MCF 10A (cell line): ENCODE results near the gene ECD. TPM values are rescaled to one million over a fixed set of nuclear protein-coding genes. Genes with fewer than 3 reads are reported as not detected.
A peak's percentile ranks its signal among the peaks of the same experiment; 100 is the strongest.

Source experiments
- Bru-seq: library from RNA; stranded (reverse); fragments of 400-500 nt; gene quantifications from one replicate; lab custom pipeline; 2021; lab: Mats Ljungman, UMichigan
- BruChase-seq, 2 experiments: library from RNA; stranded (reverse); fragments of 400-500 nt; gene quantifications; one replicate each; lab custom pipeline; 2021; lab: Mats Ljungman, UMichigan
- BruUV-seq: library from RNA; stranded (reverse); fragments of 400-500 nt; replicated peaks from 2 replicates; lab custom pipeline; 2021; lab: Mats Ljungman, UMichigan
- CTCF ChIA-PET: fragments of 300-600 bp; sonication (Branson Sonifier 250); formaldehyde crosslinking; extraction: SDS; loops from one replicate; lab custom pipeline; 2021; ENCODE audit warnings: antibody characterized with exemption, inconsistent platforms; lab: Yijun Ruan, JAX
- POLR2A ChIA-PET: fragments of 300-600, 350-650 bp; sonication (Branson Sonifier 250); formaldehyde crosslinking; extraction: SDS; loops from one replicate; lab custom pipeline; 2020; ENCODE audit warnings: antibody characterized with exemption, inconsistent platforms; lab: Yijun Ruan, JAX
- DNase-seq: peaks from one replicate; pipeline ENCODE4 v3.0.0-alpha.2; 2018; ENCODE audit not compliant: unreplicated experiment
- H3K27ac Mint-ChIP-seq: one replicate; pipeline ENCODE4 v1.8.0; 2022; ENCODE audit warnings: mild to moderate bottlenecking, low read depth, mixed read lengths; ENCODE audit not compliant: unreplicated experiment
- H3K27me3 Mint-ChIP-seq: one replicate; pipeline ENCODE4 v1.8.0; 2022; ENCODE audit warnings: mixed read lengths; ENCODE audit not compliant: insufficient read depth, unreplicated experiment
- H3K36me3 Mint-ChIP-seq: one replicate; pipeline ENCODE4 v1.8.0; 2022; ENCODE audit warnings: mild to moderate bottlenecking, moderate library complexity, mixed read lengths; ENCODE audit not compliant: insufficient read depth, unreplicated experiment
- H3K4me1 Mint-ChIP-seq: one replicate; pipeline ENCODE4 v1.8.0; 2022; ENCODE audit warnings: mixed read lengths; ENCODE audit not compliant: insufficient read depth, unreplicated experiment
- H3K4me3 Mint-ChIP-seq: one replicate; pipeline ENCODE4 v1.8.0; 2022; ENCODE audit warnings: mild to moderate bottlenecking, moderate library complexity, mixed read lengths; ENCODE audit not compliant: unreplicated experiment
- H3K9me3 Mint-ChIP-seq: one replicate; pipeline ENCODE4 v1.8.0; 2022; ENCODE audit warnings: mixed read lengths; ENCODE audit not compliant: unreplicated experiment
- CTCF ChIP-seq: fragments of 200-600 bp; IDR thresholded peaks from one replicate; pipeline ENCODE4 v1.8.0; 2022; ENCODE audit warnings: antibody characterized with exemption, mild to moderate bottlenecking; ENCODE audit not compliant: unreplicated experiment
- intact Hi-C: fragments of 100-400 bp; cut with micrococcal nuclease; formaldehyde crosslinking; loops from 2 replicates; pipeline ENCODE4 v1.14.1; 2022
- long read RNA-seq: library from polyadenylated mRNA; stranded (forward); transcript quantifications from one replicate; pipeline ENCODE4 v2.0.0, GENCODE V29; 2022
- total RNA-seq: library from RNA; stranded (reverse); gene quantifications from 2 replicates; pipeline ENCODE4 v1.2.3, GENCODE V29; 2022

ECD gene
- 29.9 and 31.5 TPM in 2 replicates for total RNA-seq
- Bru-seq, nascent RNA, result percentile 89 among the genes with signal in this experiment
- BruChase-seq, experiment 1, labeled RNA remaining after a 6-hour chase, result percentile 83 among the genes with signal in this experiment
- percentile 81 among the genes with signal in this experiment for BruChase-seq, experiment 2, labeled RNA remaining after a 2-hour chase
- long read RNA-seq, transcript ECD-201 (14 exons, 3,069 nt), result major isoform, 110 of 131 reads
- long read RNA-seq, partial matches to known transcripts, result 1 of 131 reads
- long read RNA-seq, other reads (novel, unspliced or antisense), result 20 of 131 reads

- BruUV-seq, result no TSS peak
- intact Hi-C loops, result no loop called here
- H3K36me3 Mint-ChIP-seq, result peaks cover 16% of the 10 kb centered on the region
- no peaks in the 10 kb centered on the region for H3K9me3 Mint-ChIP-seq
- peak within 1 kb of the TSS; percentile 92 for H3K4me3 Mint-ChIP-seq
- CTCF ChIA-PET, result interaction anchor here (0.7 to 3.1 kb wide), 4 partner anchors 9 to 90 kb away, joined by 4 to 13 read pairs (median 6); partner anchors contain the start of gene P4HA1
- no peaks in the 10 kb centered on the region for H3K27me3 Mint-ChIP-seq
- TF ChIP-seq CTCF, result no peak
- H3K27ac Mint-ChIP-seq, result peak within 1 kb of the TSS; percentile 99
- peaks cover 20% of the 10 kb centered on the region for H3K4me1 Mint-ChIP-seq
- POLR2A ChIA-PET, result interaction anchor here (0.6 to 4.4 kb wide), 17 partner anchors 9 to 345 kb away, joined by 3 to 44 read pairs (median 4); partner anchors contain the start of genes DNAJC9, MRPS16, NUDT13 and P4HA1
- DNase-seq, result peak; percentile 93
Observed at GRCh38 chr10:73167783-73168464, at the start of gene ECD, which contains the start of gene FAM149B1. Gene ECD (minus strand): TSS chr10:73168008. CDS start chr10:73163937, 4,071 bp downstream. Gene FAM149B1 (plus strand): TSS chr10:73168119. CDS start chr10:73168340, 221 bp downstream.

- no peak overlapping the region for H3K27ac Mint-ChIP-seq
- H3K4me3 Mint-ChIP-seq, result no peak overlapping the region
- POLR2A ChIA-PET, result no interaction called here
- no peaks in the 10 kb centered on the region for H3K4me1 Mint-ChIP-seq
- BruUV-seq, result no TSS peak
- H3K36me3 Mint-ChIP-seq, result peaks cover 29% of the 10 kb centered on the region
- no peak for DNase-seq
- H3K27me3 Mint-ChIP-seq, result no peaks in the 10 kb centered on the region
- CTCF ChIA-PET, result no interaction called here
- intact Hi-C loops, result no loop called here
- TF ChIP-seq CTCF, result no peak
- no peaks in the 10 kb centered on the region for H3K9me3 Mint-ChIP-seq
Observed at GRCh38 chr10:73215749-73216148, 47.9 kb upstream of the ECD start.

- DNase-seq, result no peak
- CTCF ChIA-PET, result interaction anchor here (0.8 to 0.9 kb wide), 2 partner anchors 14 to 38 kb away, joined by 3 to 4 read pairs; no protein-coding TSS in a partner anchor
- BruUV-seq, result no TSS peak
- no peaks in the 10 kb centered on the region for H3K27me3 Mint-ChIP-seq
- POLR2A ChIA-PET, result interaction anchor here (0.7 kb wide), 1 partner anchor 10 kb away, joined by 3 read pairs; no protein-coding TSS in a partner anchor
- intact Hi-C loops, result no loop called here
- H3K27ac Mint-ChIP-seq, result no peak overlapping the region
- H3K9me3 Mint-ChIP-seq, result no peaks in the 10 kb centered on the region
- no peaks in the 10 kb centered on the region for H3K4me1 Mint-ChIP-seq
- H3K36me3 Mint-ChIP-seq, result peaks cover 23% of the 10 kb centered on the region
- no peak for TF ChIP-seq CTCF
- H3K4me3 Mint-ChIP-seq, result no peak overlapping the region
Observed at GRCh38 chr10:73211106-73211811, 43.5 kb upstream of the ECD start.
